Stomach (tissue), 4 donors: Measurements from ENCODE around the gene ROBO2.

Source experiments
- POLR2A ChIP-seq, 4 donors: fragments of 450-650 bp; IDR thresholded peaks; one replicate each; pipeline ENCODE4 v1.6.1; 2016; ENCODE audit warnings: antibody characterized with exemption in 4 of 4, control low read depth in 2 of 4, mild to moderate bottlenecking in 1 of 4, moderate library complexity in 1 of 4
- POLR2AphosphoS5 ChIP-seq, 3 donors: sonication (generic); formaldehyde crosslinking; IDR thresholded peaks; one replicate each; pipeline ENCODE4 v1.6.1; 2016; ENCODE audit warnings: antibody characterized with exemption in 3 of 3
- TF ChIP-seq, protein P1 (sequence below), 7 experiments: fragments of 450-650 bp in 4 of 7; fragments of 200-600 bp in 3 of 7; sonication (generic) in 3 of 7; IDR thresholded peaks; one replicate each; pipeline ENCODE4 v1.5.1; 2016 to 2019; ENCODE audit warnings: antibody characterized with exemption in 7 of 7, control low read depth in 2 of 7, mild to moderate bottlenecking in 1 of 7

DNA sequence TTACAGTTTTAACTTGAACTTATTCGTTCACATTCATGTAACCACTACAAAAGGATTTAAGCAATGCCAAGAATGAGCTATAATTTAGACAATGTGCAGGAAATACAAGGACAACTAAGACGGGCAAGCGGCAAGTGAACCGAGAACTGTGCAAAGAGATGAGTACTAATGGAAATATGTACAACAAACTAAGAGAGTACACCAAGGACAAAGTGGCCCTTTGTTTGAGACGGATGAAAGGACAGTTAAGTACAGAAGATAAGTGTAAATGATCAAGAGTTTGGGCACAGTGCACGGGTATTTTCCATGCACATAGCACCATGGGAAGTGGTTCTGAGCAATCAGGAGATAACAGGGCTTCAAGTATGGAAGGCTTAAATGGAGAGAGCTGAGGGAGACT, 281.7 kb downstream of the ROBO2 start:
- TF ChIP-seq, protein P1, sequence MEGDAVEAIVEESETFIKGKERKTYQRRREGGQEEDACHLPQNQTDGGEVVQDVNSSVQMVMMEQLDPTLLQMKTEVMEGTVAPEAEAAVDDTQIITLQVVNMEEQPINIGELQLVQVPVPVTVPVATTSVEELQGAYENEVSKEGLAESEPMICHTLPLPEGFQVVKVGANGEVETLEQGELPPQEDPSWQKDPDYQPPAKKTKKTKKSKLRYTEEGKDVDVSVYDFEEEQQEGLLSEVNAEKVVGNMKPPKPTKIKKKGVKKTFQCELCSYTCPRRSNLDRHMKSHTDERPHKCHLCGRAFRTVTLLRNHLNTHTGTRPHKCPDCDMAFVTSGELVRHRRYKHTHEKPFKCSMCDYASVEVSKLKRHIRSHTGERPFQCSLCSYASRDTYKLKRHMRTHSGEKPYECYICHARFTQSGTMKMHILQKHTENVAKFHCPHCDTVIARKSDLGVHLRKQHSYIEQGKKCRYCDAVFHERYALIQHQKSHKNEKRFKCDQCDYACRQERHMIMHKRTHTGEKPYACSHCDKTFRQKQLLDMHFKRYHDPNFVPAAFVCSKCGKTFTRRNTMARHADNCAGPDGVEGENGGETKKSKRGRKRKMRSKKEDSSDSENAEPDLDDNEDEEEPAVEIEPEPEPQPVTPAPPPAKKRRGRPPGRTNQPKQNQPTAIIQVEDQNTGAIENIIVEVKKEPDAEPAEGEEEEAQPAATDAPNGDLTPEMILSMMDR (IDR thresholded peaks at IDR 0.05) = no peak
- TF ChIP-seq POLR2AphosphoS5 (IDR thresholded peaks at IDR 0.05) (no peak), POLR2A (IDR thresholded peaks at IDR 0.05) (no peak)
